Fibroblast of villous mesenchyme (primary cell): ENCODE data around the gene FUNDC2. TPM values are rescaled to one million over a fixed set of nuclear protein-coding genes. Genes with fewer than 3 reads are reported as not detected.

Source experiments
- DNase-seq: peaks from one replicate; pipeline ENCODE4 v3.0.0-alpha.2; 2010; ENCODE audit warnings: low read depth
- H3K4me3 ChIP-seq: 2 replicates; pipeline ENCODE4 v1.5.1; 2011; ENCODE audit warnings: low read depth, mild to moderate bottlenecking, low read length
- total RNA-seq: library from RNA; depleted of rRNA; stranded (reverse); fragments of >200 nt; gene quantifications from 2 replicates; pipeline ENCODE4 v1.2.3, GENCODE V29; 2012
- TF ChIP-seq, protein P1 (sequence below): IDR thresholded peaks from 2 replicates; pipeline ENCODE4 v1.5.1; 2012; ENCODE audit warnings: low read depth, mild to moderate bottlenecking, low read length; ENCODE audit not compliant: insufficient read depth

Gene FUNDC2, protein sequence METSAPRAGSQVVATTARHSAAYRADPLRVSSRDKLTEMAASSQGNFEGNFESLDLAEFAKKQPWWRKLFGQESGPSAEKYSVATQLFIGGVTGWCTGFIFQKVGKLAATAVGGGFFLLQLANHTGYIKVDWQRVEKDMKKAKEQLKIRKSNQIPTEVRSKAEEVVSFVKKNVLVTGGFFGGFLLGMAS
- 27.7 and 31.5 TPM in 2 replicates for total RNA-seq

DNA sequence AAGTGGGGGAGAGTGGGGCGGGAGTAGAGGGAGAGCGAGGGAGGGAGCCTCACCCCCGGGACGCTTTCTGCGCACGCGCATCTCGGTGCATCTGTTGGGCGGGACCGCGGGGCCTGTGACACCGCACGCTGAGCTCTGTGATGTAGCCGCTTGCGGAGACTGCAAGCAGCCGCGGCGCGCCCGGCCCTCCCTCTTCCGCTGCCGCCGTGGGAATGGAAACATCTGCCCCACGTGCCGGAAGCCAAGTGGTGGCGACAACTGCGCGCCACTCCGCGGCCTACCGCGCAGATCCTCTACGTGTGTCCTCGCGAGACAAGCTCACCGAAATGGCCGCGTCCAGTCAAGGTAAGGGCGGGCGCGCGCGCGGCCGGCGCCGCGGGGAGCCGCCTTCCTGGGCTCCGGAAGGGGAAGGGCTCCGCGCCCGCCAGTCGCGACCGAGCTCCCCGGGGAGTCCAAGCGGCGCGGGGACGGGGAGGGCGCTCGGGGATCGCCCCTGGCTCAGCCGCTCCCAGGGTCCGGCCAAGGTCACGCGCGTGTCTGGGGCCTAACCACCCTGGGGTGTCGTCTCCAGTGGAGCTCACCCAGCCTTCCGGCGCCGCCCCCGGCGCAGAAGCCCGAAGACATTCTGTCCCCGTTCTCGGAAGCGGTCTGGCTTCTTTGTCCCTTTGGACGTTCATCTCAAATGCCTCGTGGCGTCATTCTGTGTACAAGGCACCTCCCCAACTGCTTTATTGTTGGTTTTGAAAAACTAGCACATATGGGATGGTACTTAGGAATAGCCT lies at the start of gene FUNDC2:
FUNDC2 (plus strand) TSS at position 118 of the 782 bp plus-strand sequence; CDS start at position 213, 95 bp downstream.
- DNase-seq = peak; percentile 95
- peak within 1 kb of the TSS; percentile 75 for H3K4me3 ChIP-seq
- TF ChIP-seq, protein P1, sequence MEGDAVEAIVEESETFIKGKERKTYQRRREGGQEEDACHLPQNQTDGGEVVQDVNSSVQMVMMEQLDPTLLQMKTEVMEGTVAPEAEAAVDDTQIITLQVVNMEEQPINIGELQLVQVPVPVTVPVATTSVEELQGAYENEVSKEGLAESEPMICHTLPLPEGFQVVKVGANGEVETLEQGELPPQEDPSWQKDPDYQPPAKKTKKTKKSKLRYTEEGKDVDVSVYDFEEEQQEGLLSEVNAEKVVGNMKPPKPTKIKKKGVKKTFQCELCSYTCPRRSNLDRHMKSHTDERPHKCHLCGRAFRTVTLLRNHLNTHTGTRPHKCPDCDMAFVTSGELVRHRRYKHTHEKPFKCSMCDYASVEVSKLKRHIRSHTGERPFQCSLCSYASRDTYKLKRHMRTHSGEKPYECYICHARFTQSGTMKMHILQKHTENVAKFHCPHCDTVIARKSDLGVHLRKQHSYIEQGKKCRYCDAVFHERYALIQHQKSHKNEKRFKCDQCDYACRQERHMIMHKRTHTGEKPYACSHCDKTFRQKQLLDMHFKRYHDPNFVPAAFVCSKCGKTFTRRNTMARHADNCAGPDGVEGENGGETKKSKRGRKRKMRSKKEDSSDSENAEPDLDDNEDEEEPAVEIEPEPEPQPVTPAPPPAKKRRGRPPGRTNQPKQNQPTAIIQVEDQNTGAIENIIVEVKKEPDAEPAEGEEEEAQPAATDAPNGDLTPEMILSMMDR = no peak

DNA sequence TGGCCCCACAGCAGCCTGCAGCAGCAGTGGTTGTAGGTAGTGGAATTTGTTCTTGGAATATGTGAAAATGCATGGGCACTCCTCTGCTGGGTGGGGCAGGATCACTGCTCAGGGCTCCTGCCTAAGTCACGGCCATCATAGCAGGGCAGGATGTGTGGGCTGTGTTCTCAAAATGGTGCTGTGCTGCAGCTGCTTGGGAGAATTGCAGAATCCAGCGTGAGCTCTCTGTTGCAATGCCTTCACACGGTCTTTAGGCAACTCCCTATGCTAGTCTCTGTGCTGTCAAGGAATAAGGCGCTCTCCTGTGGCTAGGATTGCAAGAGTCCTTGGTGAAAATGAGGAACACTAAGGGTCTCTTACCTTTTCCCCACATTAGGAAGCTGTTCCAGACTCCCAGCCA lies 47.0 kb upstream of the FUNDC2 start:
- DNase-seq = no peak
- no peak overlapping the region for H3K4me3 ChIP-seq
- TF ChIP-seq, protein P1 = no peak

DNA sequence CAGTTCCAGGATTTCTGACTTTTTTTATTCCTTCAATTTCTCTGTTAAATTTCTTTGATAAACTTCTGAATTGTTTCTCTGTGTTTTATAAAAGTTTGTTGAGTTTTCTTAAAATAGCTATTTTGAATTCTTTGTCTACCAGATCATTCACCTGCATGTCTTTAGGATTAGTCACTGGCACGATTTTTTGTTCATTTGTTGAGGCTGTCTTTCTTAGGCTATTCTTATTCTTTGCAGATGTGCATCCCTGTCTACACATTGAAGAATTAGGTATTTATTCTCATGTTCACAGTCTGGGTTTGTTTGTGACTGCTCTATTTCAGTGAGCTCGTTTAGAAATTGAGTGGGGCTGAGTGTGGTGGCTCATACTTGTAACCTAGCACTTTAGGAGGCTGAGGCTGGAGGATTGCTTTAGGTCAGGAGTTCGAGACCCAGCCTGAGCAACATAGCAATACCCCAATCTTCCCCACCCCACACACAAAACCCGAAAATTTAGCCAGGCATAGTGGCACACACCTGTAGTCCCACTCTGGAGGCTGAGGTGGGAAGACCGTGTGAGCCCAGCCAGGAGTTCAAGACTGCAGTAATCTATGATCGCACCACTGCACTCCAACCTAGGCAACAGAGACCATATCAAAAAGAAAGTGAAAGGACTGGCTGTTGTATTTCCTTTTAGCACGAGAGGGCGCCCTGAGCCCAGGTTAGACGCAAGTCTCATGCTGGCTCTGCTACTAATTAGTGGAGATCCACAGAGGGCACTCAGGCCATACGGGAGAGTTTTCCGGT lies 46.1 kb upstream of the FUNDC2 start:
- DNase-seq = peak; percentile 73
- TF ChIP-seq, protein P1 = peak; percentile 64
- H3K4me3 ChIP-seq = peak overlapping the region; percentile 61

DNA sequence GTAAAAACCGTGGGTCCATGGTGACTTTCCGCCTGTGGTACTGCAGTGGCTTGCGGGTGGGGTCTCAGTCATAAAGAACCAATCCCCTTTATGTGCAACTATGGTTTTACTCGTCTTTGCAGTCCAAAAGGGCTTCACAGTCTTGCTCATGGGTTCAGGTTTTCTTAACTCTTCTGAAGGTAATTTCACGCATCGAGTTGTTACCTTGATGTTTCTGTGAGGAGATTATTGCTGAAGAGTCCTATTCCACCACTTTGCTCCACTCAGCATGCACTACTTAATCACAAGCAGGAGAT lies 45.6 kb upstream of the FUNDC2 start:
- TF ChIP-seq, protein P1 = no peak
- no peak for DNase-seq
- H3K4me3 ChIP-seq = peak overlapping the region; percentile 61

DNA sequence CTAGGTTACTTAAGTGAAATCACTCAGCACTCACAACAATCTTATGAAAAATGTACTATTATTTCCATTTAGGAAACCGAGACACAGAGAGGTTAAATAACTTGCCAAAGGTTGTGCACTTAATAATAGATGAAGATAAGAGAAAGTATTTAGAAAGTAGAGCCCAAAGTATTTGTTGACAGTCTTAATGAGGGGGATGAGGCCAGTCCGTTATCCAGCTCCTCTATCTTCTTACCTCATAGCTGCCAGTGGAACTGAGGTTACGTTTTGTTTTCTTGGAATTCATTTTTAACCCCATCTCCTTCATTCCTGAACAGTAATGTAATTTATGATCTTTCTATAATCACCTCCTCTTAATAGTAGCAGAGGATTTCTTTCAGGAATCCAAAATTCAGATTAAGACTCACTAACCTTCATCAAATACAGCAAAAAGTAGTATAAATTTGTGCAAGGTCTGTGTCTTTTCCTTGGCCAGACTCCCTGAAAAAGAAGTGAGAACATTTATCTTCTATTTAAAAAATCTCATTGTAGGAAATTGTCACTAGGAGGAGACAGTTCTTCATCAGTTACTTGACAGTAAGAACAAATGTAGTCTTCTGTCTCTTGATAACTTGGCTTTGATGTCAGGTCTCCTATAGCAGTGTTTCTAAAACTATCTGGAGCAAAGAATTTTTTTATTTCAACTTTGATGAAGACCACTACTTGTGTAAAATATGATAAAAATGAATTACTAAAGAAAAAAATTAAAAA lies 39.6 kb upstream of the FUNDC2 start:
- TF ChIP-seq, protein P1 = no peak
- H3K4me3 ChIP-seq = no peak overlapping the region
- DNase-seq = no peak

DNA sequence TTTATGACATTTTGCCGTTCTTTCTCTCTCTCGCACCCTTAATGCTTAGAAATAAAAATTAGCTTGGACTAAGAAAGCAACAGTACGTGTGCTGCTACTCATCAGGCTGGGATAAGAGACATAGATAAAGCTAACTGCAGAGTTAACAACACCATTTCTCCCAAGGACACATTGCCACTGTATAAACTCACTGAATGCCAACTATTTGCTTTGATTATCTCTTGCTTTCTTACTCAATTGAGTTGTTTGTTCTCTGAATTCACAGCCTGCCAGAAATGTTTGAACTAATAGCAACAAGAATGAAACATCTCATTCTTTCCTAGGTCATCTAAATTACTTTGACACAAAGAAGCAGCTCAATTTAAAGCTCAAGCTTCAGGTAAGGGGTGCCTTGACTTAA lies 38.7 kb upstream of the FUNDC2 start:
- H3K4me3 ChIP-seq = no peak overlapping the region
- TF ChIP-seq, protein P1 = no peak
- DNase-seq = no peak
